ENCODE results near the gene DEPDC5.

The DEPDC5 gene

DNA sequence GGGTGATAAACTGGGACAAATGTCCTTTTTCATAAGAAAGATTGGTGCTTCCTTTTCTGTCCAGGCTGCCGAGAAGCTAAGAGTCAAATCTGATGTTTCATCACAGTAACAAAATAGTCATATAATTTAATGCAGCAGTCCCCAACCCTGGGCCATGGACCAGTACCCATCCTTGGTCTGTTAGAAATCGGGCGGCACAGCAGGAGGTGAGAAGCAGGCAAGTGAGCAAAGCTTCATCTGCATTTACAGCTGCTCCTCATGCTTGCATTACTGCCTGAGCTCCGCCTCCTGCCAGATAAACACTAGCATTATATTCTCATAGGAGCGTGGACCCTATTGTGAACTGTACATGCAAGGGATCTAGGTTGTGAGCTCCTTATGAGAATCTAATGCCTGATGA, 30.1 kb upstream of the DEPDC5 start:
- WGBS (ENCODE audit: extremely low coverage, insufficient coverage, low lambda C conversion rate), result no CpG with 5 or more reads among the region's 5 CpGs
- no peaks in the 10 kb centered on the region for H3K36me3 ChIP-seq (ENCODE audit: control insufficient read depth, insufficient read depth, low read length)
- no peak overlapping the region for H2BK5ac ChIP-seq (ENCODE audit: low read length)

DNA sequence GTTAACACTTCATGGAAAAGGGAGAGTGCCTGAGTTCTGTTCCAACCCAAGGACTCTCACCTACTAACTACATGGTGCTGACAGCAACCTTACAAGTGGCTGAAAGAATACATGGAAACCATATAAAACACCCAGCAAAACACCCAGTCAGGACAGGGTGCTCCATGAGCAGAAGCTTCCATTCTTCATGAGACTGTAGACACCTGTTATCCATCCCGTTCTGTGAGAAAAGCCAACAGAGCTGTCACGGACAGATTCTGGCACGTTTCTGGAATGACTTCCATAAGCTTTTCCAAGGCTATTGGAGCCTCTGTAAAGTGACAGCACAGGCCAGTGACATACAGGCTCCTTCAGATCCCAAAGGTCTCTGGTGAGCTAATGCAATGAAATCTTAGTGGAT, 27.1 kb upstream of the DEPDC5 start:
- Histone ChIP-seq H3K27ac (ENCODE audit: low read depth, low read length) (no peak overlapping the region), H3K27me3 (ENCODE audit: insufficient read depth, low read length, poor library complexity) (no peaks in the 10 kb centered on the region), H2BK5ac (ENCODE audit: low read length) (no peak overlapping the region), H3K79me1 (ENCODE audit: low read length) (peaks cover 11% of the 10 kb centered on the region), H3K18ac (ENCODE audit: low read length) (no peak overlapping the region), H3K23ac (ENCODE audit: low read length) (no peak overlapping the region), H2BK15ac (replicated peaks; ENCODE audit: low read depth) (no peak overlapping the region), H3K4ac (ENCODE audit: low read depth, low read length) (no peak overlapping the region), H2AK5ac (ENCODE audit: low read length) (no peak overlapping the region), H4K5ac (ENCODE audit: low read length) (no peak overlapping the region), H3K79me2 (ENCODE audit: control insufficient read depth, insufficient read depth, low read length) (peaks cover 5% of the 10 kb centered on the region), H3K9ac (ENCODE audit: low read length) (no peak overlapping the region), H2BK120ac (ENCODE audit: low read depth, low read length) (no peak overlapping the region), H3K4me2 (ENCODE audit: low read length) (no peak overlapping the region), H3K36me3 (ENCODE audit: control insufficient read depth, insufficient read depth, low read length) (no peaks in the 10 kb centered on the region), H3K56ac (ENCODE audit: low read length) (no peak overlapping the region), H3K4me1 (ENCODE audit: control insufficient read depth, low read depth, low read length) (no peaks in the 10 kb centered on the region), H4K8ac (ENCODE audit: low read depth, low read length) (no peak overlapping the region), H3K4me3 (ENCODE audit: low read length) (no peak overlapping the region)
- no peak for DNase-seq
- no CpG with 5 or more reads among the region's 3 CpGs for WGBS (ENCODE audit: extremely low coverage, insufficient coverage, low lambda C conversion rate)

More for the DNA sequence above, 30.1 kb upstream of the DEPDC5 start:
- no peak overlapping the region for H3K23ac ChIP-seq (ENCODE audit: low read length)
- no peak overlapping the region for H4K5ac ChIP-seq (ENCODE audit: low read length)
- H3K27me3 ChIP-seq (ENCODE audit: insufficient read depth, low read length, poor library complexity), result no peaks in the 10 kb centered on the region
- H4K8ac ChIP-seq (ENCODE audit: low read depth, low read length), result no peak overlapping the region
- H3K56ac ChIP-seq (ENCODE audit: low read length), result no peak overlapping the region
- no peak overlapping the region for H3K4me3 ChIP-seq (ENCODE audit: low read length)
- H2BK15ac ChIP-seq (replicated peaks; ENCODE audit: low read depth), result no peak overlapping the region
- no peak overlapping the region for H3K4me2 ChIP-seq (ENCODE audit: low read length)
- no peak overlapping the region for H3K27ac ChIP-seq (ENCODE audit: low read depth, low read length)
- H2BK120ac ChIP-seq (ENCODE audit: low read depth, low read length), result no peak overlapping the region
- H3K18ac ChIP-seq (ENCODE audit: low read length), result no peak overlapping the region
- H3K9ac ChIP-seq (ENCODE audit: low read length), result no peak overlapping the region
- no peak overlapping the region for H3K4ac ChIP-seq (ENCODE audit: low read depth, low read length)
- H2AK5ac ChIP-seq (ENCODE audit: low read length), result no peak overlapping the region
- no peak for DNase-seq
- H3K79me1 ChIP-seq (ENCODE audit: low read length), result peaks cover 5% of the 10 kb centered on the region
- H3K79me2 ChIP-seq (ENCODE audit: control insufficient read depth, insufficient read depth, low read length), result no peaks in the 10 kb centered on the region
- H3K4me1 ChIP-seq (ENCODE audit: control insufficient read depth, low read depth, low read length), result no peaks in the 10 kb centered on the region

DNA sequence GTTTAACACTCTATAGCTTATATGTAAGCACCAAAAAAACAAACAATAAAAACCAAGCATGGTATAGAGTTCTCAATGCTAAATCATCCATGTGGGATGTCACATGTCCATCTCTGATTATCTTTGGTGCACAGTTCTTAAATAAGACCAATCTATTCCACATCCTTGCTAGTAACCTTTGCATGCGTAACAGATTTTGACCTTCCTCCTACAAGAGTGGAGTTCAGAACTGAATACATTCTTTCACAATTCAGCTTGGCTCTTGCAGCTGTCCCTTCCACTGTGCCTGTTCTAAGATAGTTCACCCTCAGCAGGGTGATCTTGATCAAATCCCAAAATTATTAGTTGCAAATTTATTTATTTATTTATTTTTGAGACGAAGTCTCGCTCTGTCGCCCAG, 25.0 kb upstream of the DEPDC5 start:
- Histone ChIP-seq H3K36me3 (ENCODE audit: control insufficient read depth, insufficient read depth, low read length) (no peaks in the 10 kb centered on the region), H2AK5ac (ENCODE audit: low read length) (no peak overlapping the region), H4K8ac (ENCODE audit: low read depth, low read length) (no peak overlapping the region), H2BK15ac (replicated peaks; ENCODE audit: low read depth) (no peak overlapping the region), H4K5ac (ENCODE audit: low read length) (no peak overlapping the region), H3K9ac (ENCODE audit: low read length) (no peak overlapping the region), H3K79me1 (ENCODE audit: low read length) (peaks cover 17% of the 10 kb centered on the region), H3K27me3 (ENCODE audit: insufficient read depth, low read length, poor library complexity) (no peaks in the 10 kb centered on the region), H3K18ac (ENCODE audit: low read length) (no peak overlapping the region), H3K4me3 (ENCODE audit: low read length) (no peak overlapping the region), H2BK5ac (ENCODE audit: low read length) (no peak overlapping the region), H3K4me1 (ENCODE audit: control insufficient read depth, low read depth, low read length) (no peaks in the 10 kb centered on the region), H3K27ac (ENCODE audit: low read depth, low read length) (no peak overlapping the region), H2BK120ac (ENCODE audit: low read depth, low read length) (no peak overlapping the region), H3K56ac (ENCODE audit: low read length) (no peak overlapping the region), H3K4ac (ENCODE audit: low read depth, low read length) (no peak overlapping the region), H3K4me2 (ENCODE audit: low read length) (no peak overlapping the region), H3K79me2 (ENCODE audit: control insufficient read depth, insufficient read depth, low read length) (peaks cover 11% of the 10 kb centered on the region), H3K23ac (ENCODE audit: low read length) (no peak overlapping the region)
- WGBS (ENCODE audit: extremely low coverage, insufficient coverage, low lambda C conversion rate), result no CpG with 5 or more reads among the region's 4 CpGs
- DNase-seq, result no peak

DNA sequence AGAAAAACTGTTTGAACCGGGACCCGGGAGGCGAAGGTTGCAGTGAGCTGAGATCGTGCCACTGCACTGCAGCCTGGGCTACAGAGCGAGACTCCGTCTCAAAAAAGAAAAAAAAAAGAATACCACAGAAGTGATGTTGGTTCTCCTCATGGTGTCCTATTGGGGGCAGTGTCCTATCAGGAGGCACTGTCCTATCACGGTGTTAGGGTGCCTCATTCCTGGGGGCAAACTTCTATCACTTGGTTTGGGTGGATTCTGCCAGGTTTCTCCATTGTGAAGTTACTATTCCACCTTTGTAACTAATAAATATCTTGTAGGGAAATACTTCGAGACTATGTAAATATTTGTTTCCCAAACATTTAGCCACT, 23.5 kb upstream of the DEPDC5 start:
- H4K5ac ChIP-seq (ENCODE audit: low read length), result no peak overlapping the region
- H3K36me3 ChIP-seq (ENCODE audit: control insufficient read depth, insufficient read depth, low read length), result no peaks in the 10 kb centered on the region
- peaks cover 22% of the 10 kb centered on the region for H3K79me1 ChIP-seq (ENCODE audit: low read length)
- WGBS (ENCODE audit: extremely low coverage, insufficient coverage, low lambda C conversion rate), result no CpG with 5 or more reads among the region's 8 CpGs
- no peak overlapping the region for H3K4me3 ChIP-seq (ENCODE audit: low read length)
- no peak overlapping the region for H4K8ac ChIP-seq (ENCODE audit: low read depth, low read length)
- no peak overlapping the region for H3K4me2 ChIP-seq (ENCODE audit: low read length)
- peaks cover 14% of the 10 kb centered on the region for H3K79me2 ChIP-seq (ENCODE audit: control insufficient read depth, insufficient read depth, low read length)
- H3K4ac ChIP-seq (ENCODE audit: low read depth, low read length), result no peak overlapping the region
- H2AK5ac ChIP-seq (ENCODE audit: low read length), result no peak overlapping the region
- no peaks in the 10 kb centered on the region for H3K27me3 ChIP-seq (ENCODE audit: insufficient read depth, low read length, poor library complexity)
- no peak overlapping the region for H3K56ac ChIP-seq (ENCODE audit: low read length)
- no peak overlapping the region for H3K27ac ChIP-seq (ENCODE audit: low read depth, low read length)
- H3K18ac ChIP-seq (ENCODE audit: low read length), result no peak overlapping the region
- H2BK120ac ChIP-seq (ENCODE audit: low read depth, low read length), result no peak overlapping the region
- no peak overlapping the region for H3K9ac ChIP-seq (ENCODE audit: low read length)
- H3K23ac ChIP-seq (ENCODE audit: low read length), result no peak overlapping the region
- H3K4me1 ChIP-seq (ENCODE audit: control insufficient read depth, low read depth, low read length), result peaks cover 1% of the 10 kb centered on the region
- DNase-seq, result peak; percentile 38
- H2BK5ac ChIP-seq (ENCODE audit: low read length), result no peak overlapping the region
- H2BK15ac ChIP-seq (replicated peaks; ENCODE audit: low read depth), result no peak overlapping the region

DNA sequence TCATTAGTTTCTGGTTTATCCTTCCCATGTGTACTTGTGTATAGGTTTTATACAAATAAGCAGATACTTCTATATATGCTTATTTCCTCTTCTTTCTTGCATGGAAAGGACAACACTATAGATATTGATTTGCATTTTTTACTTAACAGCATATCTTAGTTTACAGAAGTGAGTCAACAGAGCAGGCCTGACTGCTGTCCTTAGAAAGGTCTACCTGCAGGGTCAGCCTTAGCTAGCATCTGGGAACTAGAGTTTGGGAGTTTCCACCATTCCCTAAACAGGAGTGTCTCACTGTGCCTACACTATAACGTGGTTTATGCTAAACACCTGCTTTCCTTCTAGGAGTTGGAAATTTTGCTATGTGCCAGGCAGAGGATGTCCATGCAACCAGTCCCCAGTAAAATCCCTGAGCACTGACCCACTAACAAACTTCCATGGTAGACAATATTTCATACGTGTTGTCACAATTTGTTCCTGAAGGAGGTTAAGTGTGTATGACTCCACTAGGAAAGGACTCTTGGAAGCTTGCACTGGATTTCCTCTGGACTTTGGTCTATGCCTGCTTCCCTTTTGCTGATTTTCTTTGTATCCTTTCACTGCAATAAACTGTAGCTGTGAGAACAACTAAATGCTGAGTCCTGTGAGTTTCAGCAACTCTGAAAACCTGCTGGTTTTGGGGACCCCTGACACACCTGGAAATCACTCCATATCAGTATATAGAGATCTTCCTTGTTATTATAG, 21.6 kb upstream of the DEPDC5 start:
- Histone ChIP-seq H3K36me3 (ENCODE audit: control insufficient read depth, insufficient read depth, low read length) (no peaks in the 10 kb centered on the region), H3K4me1 (ENCODE audit: control insufficient read depth, low read depth, low read length) (peaks cover 1% of the 10 kb centered on the region), H3K27me3 (ENCODE audit: insufficient read depth, low read length, poor library complexity) (no peaks in the 10 kb centered on the region), H3K4ac (ENCODE audit: low read depth, low read length) (no peak overlapping the region), H2BK5ac (ENCODE audit: low read length) (no peak overlapping the region), H2BK120ac (ENCODE audit: low read depth, low read length) (no peak overlapping the region), H3K23ac (ENCODE audit: low read length) (no peak overlapping the region), H3K27ac (ENCODE audit: low read depth, low read length) (no peak overlapping the region), H3K56ac (ENCODE audit: low read length) (no peak overlapping the region), H3K4me2 (ENCODE audit: low read length) (no peak overlapping the region), H3K79me2 (ENCODE audit: control insufficient read depth, insufficient read depth, low read length) (peaks cover 17% of the 10 kb centered on the region), H3K9ac (ENCODE audit: low read length) (no peak overlapping the region), H4K5ac (ENCODE audit: low read length) (no peak overlapping the region), H4K8ac (ENCODE audit: low read depth, low read length) (no peak overlapping the region), H2BK15ac (replicated peaks; ENCODE audit: low read depth) (no peak overlapping the region), H3K79me1 (ENCODE audit: low read length) (peaks cover 18% of the 10 kb centered on the region), H2AK5ac (ENCODE audit: low read length) (no peak overlapping the region), H3K4me3 (ENCODE audit: low read length) (no peak overlapping the region), H3K18ac (ENCODE audit: low read length) (no peak overlapping the region)
- no CpG with 5 or more reads among the region's 2 CpGs for WGBS (ENCODE audit: extremely low coverage, insufficient coverage, low lambda C conversion rate)
- no peak for DNase-seq

DNA sequence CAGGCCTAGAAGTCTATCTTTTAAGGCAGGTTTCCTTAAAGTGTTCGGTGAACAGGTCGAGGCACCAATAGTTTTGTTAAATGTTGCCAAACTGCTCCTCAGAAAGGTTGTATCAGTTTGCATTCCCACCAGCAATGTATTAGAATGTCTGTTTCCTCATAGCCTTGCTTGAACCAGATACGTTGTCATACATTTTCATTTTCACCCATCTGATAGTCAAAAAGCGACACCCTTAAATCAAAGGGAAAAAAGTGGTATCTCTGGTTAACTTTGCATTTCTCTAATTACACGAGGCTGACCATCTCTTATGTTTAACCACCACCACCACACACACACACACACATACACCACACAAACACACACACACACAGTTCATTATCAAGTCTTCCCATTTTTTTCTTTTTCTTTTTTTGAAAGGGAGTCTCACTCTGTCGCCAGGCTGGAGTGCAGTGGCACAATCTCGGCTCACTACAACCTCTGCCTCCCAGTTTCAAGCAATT, 20.2 kb upstream of the DEPDC5 start:
- Histone ChIP-seq H3K23ac (ENCODE audit: low read length) (no peak overlapping the region), H3K4me2 (ENCODE audit: low read length) (no peak overlapping the region), H3K4ac (ENCODE audit: low read depth, low read length) (no peak overlapping the region), H3K4me3 (ENCODE audit: low read length) (no peak overlapping the region), H2AK5ac (ENCODE audit: low read length) (no peak overlapping the region), H4K8ac (ENCODE audit: low read depth, low read length) (no peak overlapping the region), H3K36me3 (ENCODE audit: control insufficient read depth, insufficient read depth, low read length) (no peaks in the 10 kb centered on the region), H3K27me3 (ENCODE audit: insufficient read depth, low read length, poor library complexity) (no peaks in the 10 kb centered on the region), H3K9ac (ENCODE audit: low read length) (no peak overlapping the region), H3K4me1 (ENCODE audit: control insufficient read depth, low read depth, low read length) (peaks cover 1% of the 10 kb centered on the region), H3K18ac (ENCODE audit: low read length) (no peak overlapping the region), H3K27ac (ENCODE audit: low read depth, low read length) (no peak overlapping the region), H3K79me2 (ENCODE audit: control insufficient read depth, insufficient read depth, low read length) (peaks cover 17% of the 10 kb centered on the region), H2BK15ac (replicated peaks; ENCODE audit: low read depth) (no peak overlapping the region), H2BK5ac (ENCODE audit: low read length) (no peak overlapping the region), H4K5ac (ENCODE audit: low read length) (no peak overlapping the region), H3K56ac (ENCODE audit: low read length) (no peak overlapping the region), H3K79me1 (ENCODE audit: low read length) (peaks cover 16% of the 10 kb centered on the region), H2BK120ac (ENCODE audit: low read depth, low read length) (no peak overlapping the region)
- DNase-seq, result no peak
- whole genome bisulfite sequencing (ENCODE audit: extremely low coverage, insufficient coverage, low lambda C conversion rate), result no CpG with 5 or more reads among the region's 7 CpGs
